K562 (cell line): ENCODE measurements around the gene GTF2H4. TPM values are rescaled to one million over a fixed set of nuclear protein-coding genes. Genes with fewer than 3 reads are reported as not detected.

Source experiments
- CHD4 ChIP-seq: fragments of 200-600 bp; sonication (generic); IDR thresholded peaks from 3 replicates; pipeline ENCODE4 v1.6.1; 2012; ENCODE audit warnings: low read depth, mild to moderate bottlenecking, mixed read lengths, low read length, inconsistent platforms; ENCODE audit not compliant: insufficient read depth, insufficient replicate concordance, poor library complexity, severe bottlenecking
- DPF2 ChIP-seq: fragments of 450-650 bp; IDR thresholded peaks from 2 replicates; pipeline ENCODE4 v1.6.1; 2016
- E2F3 ChIP-seq: fragments of 250-450 bp; sonication (Bioruptor Pico); IDR thresholded peaks from 2 replicates; pipeline ENCODE4 v1.4.0; 2020; ENCODE audit warnings: mild to moderate bottlenecking
- EHMT2 ChIP-seq: fragments of 450-650 bp; IDR thresholded peaks from 2 replicates; pipeline ENCODE4 v1.6.1; 2018; ENCODE audit warnings: antibody characterized with exemption
- ELF4 ChIP-seq: fragments of 450-650 bp; formaldehyde crosslinking; IDR thresholded peaks from 2 replicates; pipeline ENCODE4 v1.4.0; 2022; ENCODE audit warnings: missing genetic modification characterization
- GABPA ChIP-seq: fragments of 200-800 bp; sonication (Bioruptor generic); conservative IDR thresholded peaks from 2 replicates; pipeline ENCODE4 v1.6.1; 2016; ENCODE audit warnings: low read depth, missing genetic modification characterization, missing compliant biosample characterization
- HDAC1 ChIP-seq, 2 experiments: fragments of 450-650 bp; IDR thresholded peaks; 2 replicates each; pipeline ENCODE4 v1.6.1; 2016 to 2017; ENCODE audit warnings: inconsistent platforms in 1 of 2, mild to moderate bottlenecking in 1 of 2, moderate library complexity in 1 of 2
- HNRNPH1 ChIP-seq: fragments of 200-400 bp; formaldehyde crosslinking; optimal IDR thresholded peaks from 2 replicates; pipeline ENCODE3; 2017; ENCODE audit warnings: low read depth, mild to moderate bottlenecking, low read length, moderate library complexity
- HNRNPUL1 ChIP-seq: fragments of 200-400 bp; formaldehyde crosslinking; IDR thresholded peaks from 2 replicates; pipeline ENCODE4 v1.6.1; 2017; ENCODE audit warnings: low read length
- KLF13 ChIP-seq: fragments of 450-650 bp; IDR thresholded peaks from 2 replicates; pipeline ENCODE4 v1.6.1; 2016; ENCODE audit warnings: missing genetic modification characterization, low read depth, mild to moderate bottlenecking, missing compliant biosample characterization, moderate library complexity, borderline replicate concordance
- MAFG ChIP-seq: fragments of 450-650 bp; conservative IDR thresholded peaks from 2 replicates; pipeline ENCODE4 v1.6.1; 2016; ENCODE audit warnings: missing genetic modification characterization, missing compliant biosample characterization
- MITF ChIP-seq: IDR thresholded peaks from 2 replicates; pipeline ENCODE4 v1.6.1; 2014; ENCODE audit warnings: antibody characterized with exemption
- NFATC3 ChIP-seq: fragments of 450-650 bp; IDR thresholded peaks from 2 replicates; pipeline ENCODE4 v1.6.1; 2017; ENCODE audit warnings: mild to moderate bottlenecking
- PRMT5 ChIP-seq: sonication (generic); formaldehyde crosslinking; IDR thresholded peaks from 2 replicates; pipeline ENCODE4 v1.5.0; 2020; ENCODE audit warnings: missing genetic modification reagents
- PURB ChIP-seq: sonication (generic); formaldehyde crosslinking; IDR thresholded peaks from 2 replicates; pipeline ENCODE4 v1.9.0; 2021; ENCODE audit warnings: low read depth, mild to moderate bottlenecking, missing genetic modification reagents
- TBP ChIP-seq: optimal IDR thresholded peaks from 2 replicates; pipeline ENCODE3; 2011; ENCODE audit warnings: low read depth, low read length, improper control_type of control experiment
- TEAD4 ChIP-seq, 2 experiments: sonication (generic) in 1 of 2; formaldehyde crosslinking in 1 of 2; IDR thresholded peaks; 2 replicates each; pipeline versions ENCODE4 v1.6.1 to v1.8.0; 2012 to 2022; ENCODE audit warnings: borderline replicate concordance in 1 of 2, inconsistent platforms in 1 of 2, low read length in 1 of 2, mild to moderate bottlenecking in 1 of 2, missing genetic modification reagents in 1 of 2
- TRIM25 ChIP-seq: fragments of 450-650 bp; IDR thresholded peaks from 2 replicates; pipeline ENCODE4 v1.7.0; 2016; ENCODE audit warnings: borderline replicate concordance
- VEZF1 ChIP-seq: fragments of 200-800 bp; sonication (Bioruptor generic); IDR thresholded peaks from 2 replicates; pipeline ENCODE4 v1.6.1; 2017; ENCODE audit warnings: missing genetic modification characterization, missing compliant biosample characterization
- ZBTB17 ChIP-seq: fragments of 450-650 bp; formaldehyde crosslinking; IDR thresholded peaks from 2 replicates; pipeline ENCODE4 v1.4.0; 2020; ENCODE audit warnings: mild to moderate bottlenecking
- ZKSCAN3 ChIP-seq: fragments of 250-450 bp; sonication (Bioruptor Pico); IDR thresholded peaks from 2 replicates; pipeline ENCODE4 v1.4.0; 2020
- ZNF23 ChIP-seq: fragments of 250-450 bp; sonication (Bioruptor Pico); IDR thresholded peaks from 2 replicates; pipeline ENCODE4 v1.4.0; 2020; ENCODE audit warnings: mild to moderate bottlenecking
- ZNF253 ChIP-seq: fragments of 250-450 bp; sonication (Bioruptor Pico); conservative IDR thresholded peaks from 2 replicates; pipeline ENCODE4 v1.6.1; 2021; ENCODE audit warnings: mild to moderate bottlenecking
- ZNF408 ChIP-seq: fragments of 250-450 bp; sonication (Bioruptor Pico); IDR thresholded peaks from 2 replicates; pipeline ENCODE4 v1.4.0; 2020; ENCODE audit warnings: low read depth, mild to moderate bottlenecking, moderate library complexity
- ZNF75A ChIP-seq: fragments of 450-650 bp; formaldehyde crosslinking; IDR thresholded peaks from 2 replicates; pipeline ENCODE4 v1.4.0; 2020; ENCODE audit warnings: mild to moderate bottlenecking
- polyA plus RNA-seq, 8 experiments: library from polyadenylated mRNA; depleted of rRNA in 4 of 8; stranded (reverse) in 5 of 8; unstranded in 3 of 8; fragments of >200 nt; fragmentation: Nextera tagmentation in 2 of 8; fragmentation: Illumina TruSeq in 1 of 8; extraction: Ambion mirVana in 2 of 8; extraction: Trizol in 1 of 8; gene quantifications; 2 replicates each; pipeline versions ENCODE4 v1.2.1 to v1.2.3, GENCODE V29; 2011 to 2014; ENCODE audit warnings: inconsistent platforms in 1 of 8, missing spikeins in 1 of 8
- total RNA-seq, 7 experiments: library from RNA; depleted of rRNA in 6 of 7; stranded (reverse); fragments of >200 nt in 6 of 7; fragmentation: Illumina TruSeq in 2 of 7; extraction: Trizol in 2 of 7; gene quantifications; 2 replicates each; pipeline versions ENCODE4 v1.2.1 to v1.2.3, GENCODE V29; 2011 to 2021; ENCODE audit warnings: low replicate concordance in 1 of 7

GTF2H4 gene
- total and polyA plus RNA-seq, 9 of the 15 experiments (the other 6 are each of a cell fraction or from before 2014, with no cell fraction given), result 3.6 to 86.1 (median 39.6) TPM

GRCh38 chr6:30914076-30914853 is 6.3 kb downstream of the GTF2H4 start, which contains the start of gene VARS2 (continued):
- TF ChIP-seq TBP (peak; percentile 79), KLF13 (no peak; the same call in 1 of the 2 replicates), ZNF23 (CRISPR knock-in tag) (peak; percentile 53; the same call in 1 of the 2 replicates), ZBTB17 (CRISPR knock-in tag) (peak; percentile 80; the same call in 1 of the 2 replicates), E2F3 (CRISPR knock-in tag) (peak; percentile 82), NFATC3 (no peak), HNRNPUL1 (0 out of 2 replicates have a peak, but pooled peaks have one; percentile 41), CHD4 (no peak), MAFG (tag) (no peak), MITF (no peak), DPF2 (peak; percentile 70), HNRNPH1 (no peak), ZNF75A (CRISPR knock-in tag) (peak; percentile 58; the same call in 1 of the 2 replicates), ZNF408 (no peak), VEZF1 (CRISPR knock-in tag) (peak; percentile 80), ZKSCAN3 (CRISPR knock-in tag) (no peak), HDAC1 (IDR thresholded peaks at IDR 0.05) (peak in 1 of 2 experiments; percentile 47; a peak in 1 of 4 replicates), PRMT5 (CRISPR knock-in tag) (no peak), PURB (no peak), EHMT2 (no peak), TEAD4 (IDR thresholded peaks at IDR 0.05; ENCODE audit: low read length) (peak; percentile 65), TEAD4 (CRISPR knock-in tag; IDR thresholded peaks at IDR 0.05; ENCODE audit: borderline replicate concordance) (no peak), GABPA (tag) (peak; percentile 58; the same call in 1 of the 2 replicates), ELF4 (CRISPR knock-in tag) (peak; percentile 11; the same call in 1 of the 2 replicates), TRIM25 (no peak), ZNF253 (CRISPR knock-in tag) (no peak)
